CD4-positive, alpha-beta T cell treated with Interleukin-17A for 4 hours (primary cell): ENCODE results near the gene TP53I13.

Experiments
- DNase-seq: peaks from one replicate; pipeline ENCODE4 v3.0.0-alpha.2; 2020; ENCODE audit warnings: mixed read lengths

Gene TP53I13

GRCh38 chr17:29567554-29568330 is 759 bp upstream of the TP53I13 start:
- peak; percentile 82 for DNase-seq

DNA sequence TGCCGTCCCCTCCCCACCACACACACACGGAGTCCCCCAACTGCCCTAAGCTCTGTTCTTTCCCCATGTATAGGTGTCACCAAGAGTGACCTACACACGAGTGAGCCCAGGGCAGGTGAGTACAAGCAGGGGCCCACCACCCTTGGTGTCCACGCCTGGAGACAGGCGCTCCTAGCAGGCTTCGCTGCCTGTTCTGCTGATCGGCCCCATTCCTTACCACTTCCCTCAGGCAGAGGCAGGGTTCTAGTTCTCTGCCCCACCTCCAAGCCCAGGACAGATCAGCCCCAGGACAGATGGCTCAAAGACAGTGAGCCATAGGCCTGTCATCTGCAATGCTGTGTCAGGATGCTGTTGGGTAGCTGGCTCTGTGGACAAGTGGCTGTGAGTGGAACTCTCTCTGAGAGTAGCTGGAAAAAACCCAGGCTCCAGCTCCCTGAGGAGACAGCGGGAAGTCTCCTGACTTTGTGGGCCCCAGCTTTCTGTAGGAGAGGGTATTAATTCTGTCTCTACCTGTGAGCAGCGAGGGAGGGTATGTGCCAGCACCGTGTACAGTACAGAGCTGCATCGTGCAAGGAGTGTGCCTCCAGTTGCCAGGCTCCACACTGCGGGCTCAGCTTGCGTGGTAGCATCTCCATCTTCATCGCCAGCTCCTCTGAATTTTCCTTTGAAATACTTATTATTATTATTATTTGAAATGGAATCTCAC is 897 bp downstream of the TP53I13 start:
- no peak for DNase-seq

DNA sequence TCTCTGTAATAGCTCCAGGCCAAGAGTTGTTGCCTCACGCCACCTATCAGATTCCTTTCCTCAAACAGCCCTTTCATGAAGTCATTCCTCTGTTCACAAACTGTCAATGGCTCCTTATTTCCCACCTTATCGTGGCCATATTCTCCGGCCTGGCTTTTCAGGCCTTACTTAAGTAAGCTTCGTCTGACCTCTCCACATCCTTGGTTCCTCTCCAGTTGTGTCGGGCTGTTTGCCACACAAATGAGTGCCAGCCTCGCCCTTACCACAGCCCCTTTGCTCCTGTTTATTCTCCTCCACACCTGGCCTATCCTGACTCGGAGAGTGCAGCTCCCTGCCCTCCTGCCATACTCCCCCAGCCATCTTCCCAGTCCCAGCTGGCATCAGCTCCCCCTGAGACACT is 2.0 kb downstream of the TP53I13 start:
- DNase-seq, result no peak

GRCh38 chr17:29571486-29571882 is 3.0 kb downstream of the TP53I13 start:
- DNase-seq, result no peak

DNA sequence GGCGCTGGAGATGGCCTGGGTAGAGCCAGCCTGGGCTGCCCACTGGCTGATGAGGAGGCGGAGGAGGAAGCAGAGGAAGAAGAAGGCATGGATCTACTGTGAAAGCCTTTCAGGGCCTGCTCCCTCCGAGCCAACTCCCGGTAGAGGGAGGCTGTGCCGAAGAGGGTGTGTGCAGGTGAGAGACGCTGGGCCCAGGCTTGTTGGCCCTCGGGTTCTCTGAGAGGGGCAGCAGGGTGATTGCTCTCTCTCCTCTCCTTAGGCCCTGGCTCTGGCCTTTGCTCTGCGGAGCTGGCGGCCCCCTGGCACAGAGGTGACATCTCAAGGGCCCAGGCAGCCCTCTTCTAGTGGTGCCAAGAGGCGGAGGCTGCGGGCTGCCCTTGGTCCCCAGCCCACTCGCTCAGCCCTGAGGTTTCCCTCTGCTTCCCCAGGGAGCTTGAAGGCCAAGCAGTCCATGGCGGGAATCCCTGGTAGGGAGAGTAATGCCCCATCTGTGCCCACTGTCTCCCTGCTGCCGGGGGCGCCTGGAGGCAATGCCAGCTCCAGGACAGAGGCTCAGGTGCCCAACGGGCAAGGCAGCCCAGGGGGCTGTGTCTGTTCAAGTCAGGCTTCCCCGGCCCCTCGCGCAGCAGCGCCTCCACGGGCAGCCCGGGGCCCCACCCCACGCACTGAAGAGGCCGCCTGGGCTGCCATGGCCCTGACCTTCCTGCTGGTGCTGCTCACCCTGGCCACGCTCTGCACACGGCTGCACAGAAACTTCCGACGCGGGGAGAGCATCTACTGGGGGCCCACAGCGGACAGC is 3.6 kb downstream of the TP53I13 start:
- DNase-seq, result no peak

DNA sequence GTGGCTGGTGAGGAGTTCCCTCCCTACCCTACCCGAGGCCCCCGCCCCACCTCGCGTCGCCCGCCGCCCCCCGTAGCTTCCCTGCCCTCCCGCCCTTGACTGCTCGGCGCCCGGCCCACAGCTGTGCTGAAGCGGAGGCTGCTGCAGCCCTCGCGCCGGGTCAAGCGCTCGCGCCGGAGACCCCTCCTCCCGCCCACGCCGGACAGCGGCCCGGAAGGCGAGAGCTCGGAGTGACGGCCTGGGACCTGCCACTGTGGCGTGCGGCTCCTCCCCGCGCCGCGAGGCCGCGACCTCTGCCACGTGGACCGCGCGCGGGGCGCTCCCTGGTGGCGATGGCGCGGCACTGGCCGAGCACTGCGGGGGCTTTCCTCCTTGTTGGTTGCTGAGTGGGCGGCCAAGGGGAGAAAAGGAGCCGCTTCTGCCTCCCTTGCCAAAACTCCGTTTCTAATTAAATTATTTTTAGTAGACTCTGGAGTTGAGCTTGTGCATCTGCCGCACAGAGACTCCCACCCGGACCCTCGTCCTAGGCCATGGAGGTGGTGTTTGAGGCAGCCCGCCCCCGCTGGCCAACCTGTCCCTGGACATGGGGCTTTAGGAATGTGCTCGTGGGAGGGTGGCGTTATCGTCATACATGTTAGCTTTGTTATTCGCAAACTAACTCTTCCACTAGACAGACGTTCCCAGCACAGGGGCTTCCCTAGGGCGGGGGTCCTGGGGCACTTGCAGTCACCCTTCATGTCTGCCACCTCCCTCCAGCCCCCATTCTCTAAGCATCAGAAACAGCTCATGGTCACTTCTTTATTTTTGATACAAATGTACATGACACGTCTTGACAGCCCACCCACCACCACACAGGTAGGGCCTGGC is 4.4 kb downstream of the TP53I13 start:
- DNase-seq, result peak; percentile 58

DNA sequence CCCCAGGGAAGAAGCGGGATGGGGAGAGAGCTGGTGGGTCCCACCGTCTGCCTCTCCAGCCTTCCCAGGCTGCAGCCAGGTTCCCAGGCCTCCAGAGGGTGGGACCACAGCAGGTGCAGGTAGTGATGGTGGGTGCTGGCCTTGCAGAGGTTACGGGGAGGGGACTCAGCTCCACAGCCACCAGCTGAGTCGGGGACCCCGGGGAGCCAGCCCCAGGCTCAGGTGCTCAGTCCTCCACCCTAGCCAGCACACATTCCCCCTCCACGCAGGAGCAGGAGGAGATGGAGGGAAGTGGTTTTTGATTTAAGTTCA is 5.0 kb downstream of the TP53I13 start:
- DNase-seq, result no peak

DNA sequence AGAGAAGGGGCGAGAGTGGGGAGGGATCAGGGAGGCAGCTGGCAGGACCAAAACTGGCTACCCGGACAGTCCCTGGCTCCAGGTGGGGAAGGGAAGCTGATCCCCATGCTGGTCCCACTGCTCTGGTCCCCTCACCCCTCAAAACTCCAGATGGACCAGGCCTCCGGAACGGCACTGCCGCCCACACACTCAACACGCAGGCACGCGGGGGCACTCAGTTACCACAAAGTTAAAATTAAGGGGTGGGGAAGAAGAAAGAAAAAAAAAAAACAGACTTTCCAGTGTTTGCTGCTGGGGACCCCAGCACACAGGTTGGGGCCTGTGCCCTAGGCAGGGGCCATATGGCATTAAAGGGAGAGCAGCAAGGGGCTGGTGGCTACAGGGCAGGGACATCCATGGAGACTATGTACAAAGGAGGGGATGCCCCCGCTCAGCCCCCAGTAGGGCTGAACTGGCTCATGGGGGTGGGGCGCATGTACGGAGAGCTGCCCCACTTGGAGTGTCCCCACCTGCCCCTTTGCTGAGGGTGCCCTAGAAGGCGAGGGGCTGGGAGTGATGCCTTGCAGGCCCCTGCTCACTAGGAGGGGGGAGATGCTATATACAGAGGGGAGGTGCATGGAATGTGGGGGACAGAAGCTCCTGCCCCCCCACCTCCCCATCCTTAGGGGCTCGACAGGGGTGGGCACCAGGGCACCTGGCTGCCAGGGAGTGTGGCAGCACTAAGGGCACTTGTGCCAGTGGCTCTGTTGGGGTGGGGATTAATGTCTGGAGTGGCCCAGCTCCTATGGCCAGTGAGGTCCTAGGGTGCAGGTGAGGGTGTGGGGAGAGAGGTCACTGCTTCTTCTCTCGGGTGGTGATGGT is 5.6 kb downstream of the TP53I13 start:
- DNase-seq, result no peak

GRCh38 chr17:29574732-29575510 is 6.4 kb downstream of the TP53I13 start:
- no peak for DNase-seq

GRCh38 chr17:29575511-29576213 is 7.2 kb downstream of the TP53I13 start:
- DNase-seq, result no peak

DNA sequence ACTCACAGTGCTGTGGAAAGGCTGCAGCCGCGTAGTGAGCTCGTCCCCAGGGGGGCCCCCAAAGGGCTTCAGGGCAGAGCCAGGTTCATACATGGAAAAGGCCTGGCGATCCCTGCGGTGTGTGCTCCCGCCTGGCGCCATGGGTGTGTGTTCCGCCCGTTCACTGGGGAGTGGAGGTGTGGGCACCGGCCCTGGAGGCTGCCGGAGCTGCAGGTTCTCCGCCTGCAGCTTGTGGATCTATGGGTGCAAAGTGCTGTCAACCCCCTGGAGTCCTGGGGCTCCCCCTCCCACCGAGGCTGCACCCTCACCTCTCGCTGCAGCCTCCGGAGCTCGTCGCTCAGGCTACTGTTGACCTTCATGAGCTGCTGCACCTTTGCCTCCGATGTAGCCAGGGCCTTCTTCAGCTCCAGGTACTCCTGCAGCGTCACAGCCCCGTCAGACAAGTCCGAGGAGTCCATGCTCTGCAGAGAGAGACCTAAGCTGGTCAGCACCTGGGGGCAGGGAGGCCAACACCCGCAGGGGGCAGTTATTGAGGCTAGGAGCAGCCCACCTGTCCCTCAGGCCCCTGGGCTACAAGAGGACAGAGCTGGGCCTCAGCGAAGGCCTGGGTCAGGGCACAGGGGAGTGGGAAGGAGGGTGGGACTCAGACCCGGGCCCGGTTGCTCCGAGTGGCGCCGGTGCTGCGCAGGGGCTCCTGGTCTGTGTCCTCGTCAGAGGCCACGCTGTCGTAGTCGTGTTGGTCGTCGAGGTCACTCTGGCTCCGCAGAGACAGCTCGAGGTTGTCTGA is 7.9 kb downstream of the TP53I13 start:
- DNase-seq, result no peak

DNA sequence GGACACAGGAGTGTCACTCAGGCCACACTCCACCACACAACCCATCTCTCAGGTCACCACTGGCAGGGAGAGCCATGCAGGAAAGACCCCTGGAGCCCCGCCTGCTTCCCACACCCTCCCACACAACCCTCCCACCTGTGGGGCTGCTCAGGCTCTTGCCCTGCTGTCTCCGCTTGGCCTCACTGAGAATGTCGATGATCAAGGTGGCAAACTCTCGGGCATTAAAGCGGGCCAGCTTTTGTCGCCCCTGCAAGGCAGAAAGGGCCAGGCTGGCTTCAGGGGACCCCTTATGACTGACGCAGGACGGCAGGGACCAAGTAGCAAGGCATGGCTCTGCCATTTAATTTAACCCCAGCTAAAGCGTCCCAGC is 8.5 kb downstream of the TP53I13 start:
- DNase-seq, result no peak

DNA sequence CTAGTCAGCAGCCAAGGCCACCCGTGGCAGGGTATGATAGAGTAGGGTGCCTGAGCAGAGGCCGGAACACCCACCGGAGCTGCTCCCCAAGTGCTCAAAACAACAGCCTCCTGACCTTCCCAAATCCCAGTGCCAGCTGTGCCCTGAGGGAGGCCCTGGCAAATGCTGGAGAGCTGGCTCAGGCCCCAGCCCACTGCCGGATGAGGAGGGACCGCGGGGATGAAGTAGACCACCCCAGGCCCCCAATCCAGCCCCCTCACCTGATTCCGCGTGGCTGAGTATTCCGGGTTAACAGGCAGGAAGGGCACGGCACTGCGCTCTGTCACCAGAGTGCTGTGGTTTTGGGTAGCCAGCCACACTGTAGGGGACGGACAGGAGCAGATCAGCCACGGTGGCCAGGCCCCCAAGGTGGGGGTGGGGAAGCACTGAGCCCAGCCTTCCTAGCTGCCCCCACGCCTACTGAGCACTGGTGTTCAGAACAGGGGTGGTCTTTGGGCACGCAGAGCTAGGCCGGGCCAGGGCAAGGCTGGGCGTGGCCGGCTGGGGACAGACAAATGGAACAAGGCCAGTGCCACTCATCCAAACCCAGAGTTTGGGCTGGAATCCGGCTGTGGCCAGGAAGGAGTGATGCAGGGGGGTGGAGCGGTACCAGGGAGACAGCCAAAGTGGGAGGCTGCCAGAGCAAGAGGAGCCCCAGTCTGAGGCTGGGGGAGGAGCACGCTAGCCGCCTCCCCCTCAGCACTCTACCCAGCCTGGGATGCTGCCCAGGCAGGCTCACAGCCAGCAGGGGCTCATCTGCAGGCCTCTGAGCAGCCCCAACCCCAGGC is 9.1 kb downstream of the TP53I13 start:
- no peak for DNase-seq

DNA sequence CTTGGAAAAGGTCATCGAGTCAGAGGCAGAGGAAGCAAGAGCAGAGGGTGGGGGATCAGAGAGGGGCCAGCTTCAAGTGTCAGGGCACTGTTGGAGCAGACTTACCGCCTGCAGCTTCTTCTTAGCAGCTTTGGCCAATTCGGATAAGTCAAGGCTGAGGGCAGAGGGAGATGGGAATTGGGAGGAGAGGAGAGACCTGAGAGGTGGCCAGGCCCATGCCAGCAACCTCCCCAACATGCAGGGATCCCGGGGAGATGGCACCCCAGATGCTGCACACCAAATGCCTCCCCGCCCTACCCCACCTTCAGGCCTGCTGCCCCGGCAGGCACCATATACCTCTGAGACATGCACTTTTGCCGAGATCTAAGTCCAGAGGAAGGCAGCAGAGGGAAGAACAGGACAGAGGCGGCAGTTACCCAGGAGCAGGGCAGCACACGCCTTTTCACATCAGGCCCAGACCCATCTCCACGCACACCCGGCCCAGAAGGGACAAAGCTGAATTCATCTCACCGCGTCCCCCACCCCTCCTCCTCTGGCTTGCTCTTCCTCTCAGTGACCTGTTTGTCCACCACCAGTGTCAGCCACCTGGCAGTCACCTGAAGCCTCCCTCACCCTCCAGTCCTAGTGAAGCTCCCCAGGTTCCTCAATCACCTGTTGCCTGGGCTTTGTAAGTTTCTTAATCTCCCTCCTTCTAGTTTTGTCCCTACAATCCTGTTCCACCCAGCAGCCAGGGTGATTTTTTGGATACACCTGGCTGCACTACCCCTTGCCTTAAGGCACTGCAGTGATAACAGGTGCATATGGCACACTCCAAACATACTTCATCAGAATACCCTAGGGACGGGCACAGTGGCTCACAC is 10.4 kb downstream of the TP53I13 start:
- DNase-seq, result no peak

- DNase-seq, result peak; percentile 93
Observed at GRCh38 chr17:29579866-29580771, 11.6 kb downstream of the TP53I13 start.

DNA sequence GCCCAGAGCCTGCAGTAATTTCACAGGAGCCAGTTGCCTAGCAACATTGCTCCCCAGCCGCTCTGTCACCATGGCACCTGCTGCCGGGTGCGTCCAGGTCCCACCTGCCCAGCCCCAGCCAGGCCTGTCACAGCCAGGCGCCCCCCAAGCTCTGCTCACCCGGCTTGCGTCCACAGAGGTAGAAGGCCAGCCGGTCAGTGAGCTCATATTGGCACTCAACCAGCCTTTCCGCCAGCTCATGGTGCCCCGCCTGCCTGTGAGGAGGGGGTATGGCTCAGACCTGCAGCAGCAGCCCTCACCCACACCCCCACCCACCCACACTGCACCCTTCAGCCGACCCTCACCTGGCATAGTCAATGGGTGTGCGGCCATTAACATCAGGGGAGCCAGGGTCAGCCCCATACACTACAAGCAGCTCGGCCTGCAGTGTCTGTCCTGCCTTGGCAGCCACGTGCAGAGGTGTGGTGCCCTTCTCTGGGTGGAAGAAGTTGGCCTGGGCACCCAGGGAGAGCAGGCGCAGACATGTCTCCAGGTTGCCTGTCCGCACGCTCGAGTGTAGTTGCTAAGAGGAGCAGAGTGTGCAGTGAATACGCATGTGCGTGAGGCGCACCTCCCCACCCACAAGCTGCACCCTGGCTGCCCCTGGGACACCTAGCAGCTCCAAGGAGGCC is 13.2 kb downstream of the TP53I13 start:
- DNase-seq, result no peak
